HepG2 (cell line): ENCODE data around the gene DLL3. TPM values are rescaled to one million over a fixed set of nuclear protein-coding genes. Genes with fewer than 3 reads are reported as not detected.
A peak's percentile ranks its signal among the peaks of the same experiment; 100 is the strongest.

Source experiments
- ETV6 ChIP-seq: sonication (generic); formaldehyde crosslinking; conservative IDR thresholded peaks from 2 replicates; pipeline ENCODE4 v1.4.0; 2020; ENCODE audit warnings: missing genetic modification reagents
- EZH2 ChIP-seq: conservative IDR thresholded peaks from 2 replicates; pipeline ENCODE4 v1.6.1; 2012; ENCODE audit warnings: mild to moderate bottlenecking, low read depth, low read length, moderate library complexity
- XRCC5 ChIP-seq: fragments of 200-400 bp; formaldehyde crosslinking; optimal IDR thresholded peaks from 2 replicates; pipeline ENCODE3; 2017; ENCODE audit warnings: mild to moderate bottlenecking, low read length
- ZFP41 ChIP-seq: sonication (generic); formaldehyde crosslinking; IDR thresholded peaks from 2 replicates; pipeline ENCODE4 v1.4.0; 2020; ENCODE audit warnings: mild to moderate bottlenecking, missing genetic modification reagents, borderline replicate concordance
- ZNF234 ChIP-seq: sonication (generic); formaldehyde crosslinking; conservative IDR thresholded peaks from 2 replicates; pipeline ENCODE4 v1.5.1; 2020; ENCODE audit warnings: mild to moderate bottlenecking, missing genetic modification reagents
- ZNF501 ChIP-seq: sonication (generic); formaldehyde crosslinking; IDR thresholded peaks from 2 replicates; pipeline ENCODE4 v1.5.1; 2020; ENCODE audit warnings: mild to moderate bottlenecking, moderate library complexity, missing genetic modification reagents
- ZNF605 ChIP-seq: sonication (generic); formaldehyde crosslinking; IDR thresholded peaks from 2 replicates; pipeline ENCODE4 v1.8.0; 2022; ENCODE audit warnings: mild to moderate bottlenecking, missing genetic modification reagents
- polyA plus RNA-seq, 8 experiments: library from polyadenylated mRNA; depleted of rRNA in 3 of 8; stranded (reverse) in 7 of 8; unstranded in 1 of 8; fragments of >200 nt; fragmentation: Illumina TruSeq in 4 of 8; extraction: Trizol in 4 of 8; gene quantifications; 2 replicates each; pipeline versions ENCODE4 v1.2.1 to v1.2.3, GENCODE V29; 2011 to 2016; ENCODE audit warnings: low read depth in 4 of 8, missing spikeins in 1 of 8, mixed read lengths in 1 of 8; ENCODE audit not compliant: insufficient read depth in 1 of 8
- total RNA-seq, 5 experiments: library from RNA; depleted of rRNA; stranded (reverse); fragments of >200 nt; fragmentation: Illumina TruSeq; extraction: Trizol; gene quantifications; 2 replicates each; pipeline ENCODE4 v1.2.3, GENCODE V29; 2016; ENCODE audit warnings: low read depth in 1 of 5
- TF ChIP-seq, protein P1 (sequence below): sonication (generic); formaldehyde crosslinking; conservative IDR thresholded peaks from 2 replicates; pipeline ENCODE4 v1.8.1; 2023; ENCODE audit warnings: missing genetic modification reagents
- TF ChIP-seq, protein P2 (sequence below): sonication (generic); formaldehyde crosslinking; IDR thresholded peaks from 2 replicates; pipeline ENCODE4 v1.9.0; 2022; ENCODE audit warnings: low read depth, missing genetic modification reagents
- TF ChIP-seq, protein P3 (sequence below), 2 experiments: sonication (generic) in 1 of 2; formaldehyde crosslinking in 1 of 2; IDR thresholded peaks; 2 replicates each; pipeline versions ENCODE4 v1.4.0 to v1.6.1; 2016 to 2020; ENCODE audit warnings: borderline replicate concordance in 1 of 2, low read depth in 1 of 2, mild to moderate bottlenecking in 1 of 2, missing genetic modification reagents in 1 of 2

Gene DLL3
- total and polyA plus RNA-seq, 2 of the 13 experiments (the other 11 are each of a cell fraction or from before 2014, with no cell fraction given) = 0.35 to 0.55 TPM

DNA sequence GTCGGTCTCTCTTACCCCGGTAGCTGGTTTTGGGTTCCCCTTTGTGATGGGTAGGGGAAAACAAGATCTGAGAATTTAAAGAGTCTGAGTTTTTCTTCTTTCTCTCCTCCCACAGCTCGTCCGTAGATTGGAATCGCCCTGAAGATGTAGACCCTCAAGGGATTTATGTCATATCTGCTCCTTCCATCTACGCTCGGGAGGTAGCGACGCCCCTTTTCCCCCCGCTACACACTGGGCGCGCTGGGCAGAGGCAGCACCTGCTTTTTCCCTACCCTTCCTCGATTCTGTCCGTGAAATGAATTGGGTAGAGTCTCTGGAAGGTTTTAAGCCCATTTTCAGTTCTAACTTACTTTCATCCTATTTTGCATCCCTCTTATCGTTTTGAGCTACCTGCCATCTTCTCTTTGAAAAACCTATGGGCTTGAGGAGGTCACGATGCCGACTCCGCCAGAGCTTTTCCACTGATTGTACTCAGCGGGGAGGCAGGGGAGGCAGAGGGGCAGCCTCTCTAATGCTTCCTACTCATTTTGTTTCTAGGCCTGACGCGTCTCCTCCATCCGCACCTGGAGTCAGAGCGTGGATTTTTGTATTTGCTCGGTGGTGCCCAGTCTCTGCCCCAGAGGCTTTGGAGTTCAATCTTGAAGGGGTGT, 9.1 kb downstream of the DLL3 start (continued):
- 0 out of 2 replicates have a peak, but pooled peaks have one; percentile 56 for TF ChIP-seq EZH2
- 0 out of 2 replicates have a peak, but pooled peaks have one; percentile 10 for TF ChIP-seq ZNF501 (CRISPR knock-in tag)
- no peak for TF ChIP-seq ETV6 (CRISPR knock-in tag)
- TF ChIP-seq ZNF234 = no peak
- no peak for TF ChIP-seq ZFP41 (CRISPR knock-in tag)
- TF ChIP-seq, protein P1, sequence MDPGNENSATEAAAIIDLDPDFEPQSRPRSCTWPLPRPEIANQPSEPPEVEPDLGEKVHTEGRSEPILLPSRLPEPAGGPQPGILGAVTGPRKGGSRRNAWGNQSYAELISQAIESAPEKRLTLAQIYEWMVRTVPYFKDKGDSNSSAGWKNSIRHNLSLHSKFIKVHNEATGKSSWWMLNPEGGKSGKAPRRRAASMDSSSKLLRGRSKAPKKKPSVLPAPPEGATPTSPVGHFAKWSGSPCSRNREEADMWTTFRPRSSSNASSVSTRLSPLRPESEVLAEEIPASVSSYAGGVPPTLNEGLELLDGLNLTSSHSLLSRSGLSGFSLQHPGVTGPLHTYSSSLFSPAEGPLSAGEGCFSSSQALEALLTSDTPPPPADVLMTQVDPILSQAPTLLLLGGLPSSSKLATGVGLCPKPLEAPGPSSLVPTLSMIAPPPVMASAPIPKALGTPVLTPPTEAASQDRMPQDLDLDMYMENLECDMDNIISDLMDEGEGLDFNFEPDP (CRISPR knock-in tag) = no peak
- no peak for TF ChIP-seq XRCC5
- 0 out of 2 replicates have a peak, but pooled peaks have one; percentile 13 for TF ChIP-seq ZNF605 (CRISPR knock-in tag)
- TF ChIP-seq, protein P2, sequence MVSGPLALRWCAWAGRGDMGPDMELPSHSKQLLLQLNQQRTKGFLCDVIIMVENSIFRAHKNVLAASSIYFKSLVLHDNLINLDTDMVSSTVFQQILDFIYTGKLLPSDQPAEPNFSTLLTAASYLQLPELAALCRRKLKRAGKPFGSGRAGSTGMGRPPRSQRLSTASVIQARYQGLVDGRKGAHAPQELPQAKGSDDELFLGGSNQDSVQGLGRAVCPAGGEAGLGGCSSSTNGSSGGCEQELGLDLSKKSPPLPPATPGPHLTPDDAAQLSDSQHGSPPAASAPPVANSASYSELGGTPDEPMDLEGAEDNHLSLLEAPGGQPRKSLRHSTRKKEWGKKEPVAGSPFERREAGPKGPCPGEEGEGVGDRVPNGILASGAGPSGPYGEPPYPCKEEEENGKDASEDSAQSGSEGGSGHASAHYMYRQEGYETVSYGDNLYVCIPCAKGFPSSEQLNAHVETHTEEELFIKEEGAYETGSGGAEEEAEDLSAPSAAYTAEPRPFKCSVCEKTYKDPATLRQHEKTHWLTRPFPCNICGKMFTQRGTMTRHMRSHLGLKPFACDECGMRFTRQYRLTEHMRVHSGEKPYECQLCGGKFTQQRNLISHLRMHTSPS = no peak
- TF ChIP-seq, protein P3, sequence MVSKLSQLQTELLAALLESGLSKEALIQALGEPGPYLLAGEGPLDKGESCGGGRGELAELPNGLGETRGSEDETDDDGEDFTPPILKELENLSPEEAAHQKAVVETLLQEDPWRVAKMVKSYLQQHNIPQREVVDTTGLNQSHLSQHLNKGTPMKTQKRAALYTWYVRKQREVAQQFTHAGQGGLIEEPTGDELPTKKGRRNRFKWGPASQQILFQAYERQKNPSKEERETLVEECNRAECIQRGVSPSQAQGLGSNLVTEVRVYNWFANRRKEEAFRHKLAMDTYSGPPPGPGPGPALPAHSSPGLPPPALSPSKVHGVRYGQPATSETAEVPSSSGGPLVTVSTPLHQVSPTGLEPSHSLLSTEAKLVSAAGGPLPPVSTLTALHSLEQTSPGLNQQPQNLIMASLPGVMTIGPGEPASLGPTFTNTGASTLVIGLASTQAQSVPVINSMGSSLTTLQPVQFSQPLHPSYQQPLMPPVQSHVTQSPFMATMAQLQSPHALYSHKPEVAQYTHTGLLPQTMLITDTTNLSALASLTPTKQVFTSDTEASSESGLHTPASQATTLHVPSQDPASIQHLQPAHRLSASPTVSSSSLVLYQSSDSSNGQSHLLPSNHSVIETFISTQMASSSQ (IDR thresholded peaks at IDR 0.05; ENCODE audit: low read depth) = no peak
- TF ChIP-seq, protein P3 (CRISPR knock-in tag; IDR thresholded peaks at IDR 0.05; ENCODE audit: borderline replicate concordance) = no peak
- TF ChIP-seq, all 625 proteins: peak for 5
